Suprapubic skin (tissue), 4 donors: ENCODE results near the gene TENM3. TPM values are rescaled to one million over a fixed set of nuclear protein-coding genes. Genes with fewer than 3 reads are reported as not detected.

Source experiments
- DNase-seq, 2 donors: peaks; one replicate each; pipeline ENCODE4 v3.0.0-alpha.2; 2019; ENCODE audit warnings: low spot score in 2 of 2
- H3K27ac ChIP-seq: fragments of 200-600 bp; sonication (generic); one replicate; pipeline ENCODE4 v1.5.1; 2019
- H3K27me3 ChIP-seq: fragments of 200-600 bp; sonication (generic); one replicate; pipeline ENCODE4 v1.5.1; 2019
- H3K36me3 ChIP-seq: fragments of 200-600 bp; sonication (generic); one replicate; pipeline ENCODE4 v1.5.1; 2019
- H3K4me1 ChIP-seq: fragments of 200-600 bp; sonication (generic); one replicate; pipeline ENCODE4 v1.5.1; 2019
- H3K4me3 ChIP-seq: fragments of 200-600 bp; sonication (generic); one replicate; pipeline ENCODE4 v1.5.1; 2019; ENCODE audit warnings: mild to moderate bottlenecking
- H3K9me3 ChIP-seq: fragments of 200-600 bp; sonication (generic); one replicate; pipeline ENCODE4 v1.5.1; 2019
- CTCF ChIP-seq, 2 donors: fragments of 200-600 bp in 1 of 2; fragments of 450-650 bp in 1 of 2; sonication (generic) in 1 of 2; IDR thresholded peaks; one replicate each; pipeline ENCODE4 v1.5.1; 2016 to 2019; ENCODE audit warnings: antibody characterized with exemption in 2 of 2, mild to moderate bottlenecking in 1 of 2, moderate library complexity in 1 of 2
- EP300 ChIP-seq: sonication (generic); formaldehyde crosslinking; IDR thresholded peaks from one replicate; pipeline ENCODE4 v1.6.1; 2017; ENCODE audit warnings: antibody characterized with exemption
- POLR2A ChIP-seq, 2 donors: fragments of 450-650 bp; IDR thresholded peaks; one replicate each; pipeline ENCODE4 v1.6.1; 2017; ENCODE audit warnings: antibody characterized with exemption in 2 of 2, mild to moderate bottlenecking in 2 of 2, moderate library complexity in 2 of 2
- POLR2AphosphoS5 ChIP-seq, 3 donors: sonication (generic); formaldehyde crosslinking; IDR thresholded peaks; one replicate each; pipeline ENCODE4 v1.6.1; 2017; ENCODE audit warnings: antibody characterized with exemption in 3 of 3
- WGBS: methylation state at CpG from one replicate; pipeline ENCODE4 v1.1.5; 2018; 5-methylcytosine and 5-hydroxymethylcytosine counted together
- total RNA-seq, 4 donors: library from RNA; depleted of rRNA; stranded (reverse); fragments of >200 nt; gene quantifications; one replicate each; pipeline ENCODE4 v1.1.0, GENCODE V29; 2016

TENM3 gene
- total RNA-seq, 4 donors from 2014 or later, result 0.81 to 2.9 (median 1.8) TPM

- no peak for DNase-seq
- no peaks in the 10 kb centered on the region for H3K9me3 ChIP-seq
- no peak overlapping the region for H3K4me3 ChIP-seq
- H3K4me1 ChIP-seq, result no peaks in the 10 kb centered on the region
- H3K27ac ChIP-seq, result no peak overlapping the region
- 60% methylated on average over 4 of the region's 4 CpGs for WGBS
- TF ChIP-seq CTCF (IDR thresholded peaks at IDR 0.05), result no peak
- TF ChIP-seq POLR2AphosphoS5 (IDR thresholded peaks at IDR 0.05), result no peak
- TF ChIP-seq EP300, result no peak
- TF ChIP-seq POLR2A (IDR thresholded peaks at IDR 0.05), result no peak
- no peaks in the 10 kb centered on the region for H3K36me3 ChIP-seq
- no peaks in the 10 kb centered on the region for H3K27me3 ChIP-seq
These were observed 339.0 kb downstream of the TENM3 start for GRCh38 chr4:182582245-182582644.

GRCh38 chr4:182583703-182584415 lies 340.7 kb downstream of the TENM3 start:
- no peaks in the 10 kb centered on the region for H3K36me3 ChIP-seq
- no peak for TF ChIP-seq CTCF (IDR thresholded peaks at IDR 0.05)
- TF ChIP-seq EP300, result no peak
- H3K27ac ChIP-seq, result no peak overlapping the region
- no peak for DNase-seq
- 53% methylated on average over 3 of the region's 3 CpGs for WGBS
- H3K4me3 ChIP-seq, result no peak overlapping the region
- no peaks in the 10 kb centered on the region for H3K9me3 ChIP-seq
- H3K27me3 ChIP-seq, result no peaks in the 10 kb centered on the region
- H3K4me1 ChIP-seq, result no peaks in the 10 kb centered on the region

- Histone ChIP-seq H3K27me3 (no peaks in the 10 kb centered on the region), H3K36me3 (no peaks in the 10 kb centered on the region), H3K27ac (no peak overlapping the region), H3K4me3 (no peak overlapping the region), H3K9me3 (no peaks in the 10 kb centered on the region), H3K4me1 (no peaks in the 10 kb centered on the region)
- no peak for TF ChIP-seq EP300
- no peak for TF ChIP-seq CTCF (IDR thresholded peaks at IDR 0.05)
- DNase-seq, result no peak
- WGBS, result 60% methylated on average over 7 of the region's 7 CpGs
These were observed 342.1 kb downstream of the TENM3 start for GRCh38 chr4:182585321-182585720.

GRCh38 chr4:182589100-182589499 lies 345.9 kb downstream of the TENM3 start:
- TF ChIP-seq POLR2A (IDR thresholded peaks at IDR 0.05), result no peak
- TF ChIP-seq EP300, result no peak
- TF ChIP-seq CTCF (IDR thresholded peaks at IDR 0.05), result no peak
- no peak for TF ChIP-seq POLR2AphosphoS5 (IDR thresholded peaks at IDR 0.05)
- no peaks in the 10 kb centered on the region for H3K4me1 ChIP-seq
- H3K27ac ChIP-seq, result no peak overlapping the region
- 83% methylated on average over 2 of the region's 2 CpGs for WGBS
- no peak for DNase-seq
- no peaks in the 10 kb centered on the region for H3K27me3 ChIP-seq
- no peaks in the 10 kb centered on the region for H3K36me3 ChIP-seq
- H3K9me3 ChIP-seq, result no peaks in the 10 kb centered on the region
- no peak overlapping the region for H3K4me3 ChIP-seq

GRCh38 chr4:182593402-182593801 lies 350.2 kb downstream of the TENM3 start:
- Histone ChIP-seq H3K36me3 (no peaks in the 10 kb centered on the region), H3K9me3 (no peaks in the 10 kb centered on the region), H3K27me3 (no peaks in the 10 kb centered on the region), H3K4me3 (no peak overlapping the region), H3K27ac (no peak overlapping the region), H3K4me1 (no peaks in the 10 kb centered on the region)
- 74% methylated on average over 7 of the region's 7 CpGs for WGBS
- no peak for DNase-seq
- TF ChIP-seq EP300, result no peak
- no peak for TF ChIP-seq POLR2A (IDR thresholded peaks at IDR 0.05)
- no peak for TF ChIP-seq CTCF (IDR thresholded peaks at IDR 0.05)
- TF ChIP-seq POLR2AphosphoS5 (IDR thresholded peaks at IDR 0.05), result no peak
